Vagina (tissue), 2 donors: ENCODE results near the gene PPIL6. TPM values are rescaled to one million over a fixed set of nuclear protein-coding genes. Genes with fewer than 3 reads are reported as not detected.

Source experiments
- DNase-seq, 2 donors: peaks; one replicate each; pipeline ENCODE4 v3.0.0-alpha.2; 2017; ENCODE audit errors: extremely low spot score in 2 of 2
- H3K27ac ChIP-seq: fragments of 200-600 bp; sonication (generic); one replicate; pipeline ENCODE4 v1.5.1; 2019
- H3K27me3 ChIP-seq: fragments of 200-600 bp; sonication (generic); one replicate; pipeline ENCODE4 v1.5.1; 2019
- H3K36me3 ChIP-seq, 2 donors: fragments of 200-600 bp; sonication (generic); one replicate each; pipeline ENCODE4 v1.5.1; 2017 to 2019
- H3K4me1 ChIP-seq: fragments of 200-600 bp; sonication (generic); one replicate; pipeline ENCODE4 v1.5.1; 2019
- H3K4me3 ChIP-seq, 2 donors: fragments of 200-600 bp; sonication (generic); 1 replicate in 1 of 2; 2 replicates in 1 of 2; pipeline ENCODE4 v1.5.1; 2016 to 2019
- H3K9me3 ChIP-seq: fragments of 200-600 bp; sonication (generic); one replicate; pipeline ENCODE4 v1.5.1; 2019
- CTCF ChIP-seq, 3 experiments: fragments of 450-650 bp in 2 of 3; fragments of 200-600 bp in 1 of 3; sonication (generic) in 1 of 3; IDR thresholded peaks; one replicate each; pipeline ENCODE4 v1.5.1; 2017 to 2019; ENCODE audit warnings: antibody characterized with exemption in 3 of 3, mild to moderate bottlenecking in 2 of 3, moderate library complexity in 2 of 3
- POLR2A ChIP-seq, 2 donors: fragments of 450-650 bp; IDR thresholded peaks; one replicate each; pipeline ENCODE4 v1.6.1; 2017; ENCODE audit warnings: antibody characterized with exemption in 2 of 2, mild to moderate bottlenecking in 2 of 2, moderate library complexity in 2 of 2
- POLR2AphosphoS5 ChIP-seq, 2 donors: sonication (generic); formaldehyde crosslinking; IDR thresholded peaks; one replicate each; pipeline ENCODE4 v1.9.0; 2017; ENCODE audit warnings: antibody characterized with exemption in 2 of 2, mild to moderate bottlenecking in 2 of 2, low read depth in 1 of 2; ENCODE audit not compliant: insufficient read depth in 1 of 2
- intact Hi-C: fragments of 100-400 bp; cut with DNase I; formaldehyde crosslinking; loops from one replicate; pipeline ENCODE4 v1.15.1; 2023
- total RNA-seq: library from RNA; depleted of rRNA; stranded (reverse); fragments of >200 nt; gene quantifications from one replicate; pipeline ENCODE4 v1.2.3, GENCODE V29; 2016

The PPIL6 gene
- total RNA-seq, 1 donor from 2014 or later = 3.9 TPM

- TF ChIP-seq CTCF (IDR thresholded peaks at IDR 0.05) = no peak
- TF ChIP-seq POLR2A (IDR thresholded peaks at IDR 0.05) = no peak
- TF ChIP-seq POLR2AphosphoS5 (IDR thresholded peaks at IDR 0.05; ENCODE audit: insufficient read depth in 1 of 2, low read depth in 1 of 2) = no peak
- intact Hi-C loops = loop anchor here (10.0 kb wide), 1 partner anchor 833 kb away; no protein-coding TSS in a partner anchor
- Histone ChIP-seq H3K4me1 (peaks cover 20% of the 10 kb centered on the region), H3K9me3 (no peaks in the 10 kb centered on the region), H3K36me3 (no peaks in the 10 kb centered on the region), H3K4me3 (no peak overlapping the region), H3K27ac (no peak overlapping the region), H3K27me3 (no peaks in the 10 kb centered on the region)
- no peak for DNase-seq
Observed at GRCh38 chr6:109388265-109388664, 52.2 kb downstream of the PPIL6 start.

GRCh38 chr6:109383438-109383940 lies 56.9 kb downstream of the PPIL6 start:
- TF ChIP-seq CTCF (IDR thresholded peaks at IDR 0.05) = no peak
- no peak for TF ChIP-seq POLR2AphosphoS5 (IDR thresholded peaks at IDR 0.05; ENCODE audit: insufficient read depth in 1 of 2, low read depth in 1 of 2)
- TF ChIP-seq POLR2A (IDR thresholded peaks at IDR 0.05) = no peak
- intact Hi-C loops = loop anchor here (1.0 to 10.0 kb wide), 4 partner anchors 59 to 829 kb away; partner anchors contain the start of genes PPIL6, SMPD2 and ZBTB24
- no peaks in the 10 kb centered on the region for H3K9me3 ChIP-seq
- H3K36me3 ChIP-seq = no peaks in the 10 kb centered on the region
- DNase-seq = no peak
- no peaks in the 10 kb centered on the region for H3K27me3 ChIP-seq
- H3K4me1 ChIP-seq = peaks cover 40% of the 10 kb centered on the region
- peak overlapping the region; percentile 87 to 98 for H3K4me3 ChIP-seq
- H3K27ac ChIP-seq = peak overlapping the region; percentile 98

GRCh38 chr6:109382576-109383437 lies 57.6 kb downstream of the PPIL6 start:
- Histone ChIP-seq H3K27ac (peak overlapping the region; percentile 98), H3K36me3 (peaks cover 0 to 5% of the 10 kb centered on the region in 2 donors), H3K9me3 (no peaks in the 10 kb centered on the region), H3K4me3 (peak overlapping the region; percentile 87 to 98), H3K4me1 (peaks cover 47% of the 10 kb centered on the region), H3K27me3 (no peaks in the 10 kb centered on the region)
- intact Hi-C loops = loop anchor here (1.0 to 10.0 kb wide), 4 partner anchors 59 to 828 kb away; partner anchors contain the start of genes PPIL6, SMPD2 and ZBTB24
- peak; percentile 60 to 86 for TF ChIP-seq POLR2AphosphoS5 (IDR thresholded peaks at IDR 0.05; ENCODE audit: insufficient read depth in 1 of 2, low read depth in 1 of 2)
- TF ChIP-seq POLR2A (IDR thresholded peaks at IDR 0.05) = peak in 1 of 2 donors; percentile 6
- TF ChIP-seq CTCF (IDR thresholded peaks at IDR 0.05) = peak in 2 of 3 experiments; percentile 31 to 45
- DNase-seq = peak in 1 of 2 donors; percentile 98

- Histone ChIP-seq H3K27me3 (no peaks in the 10 kb centered on the region), H3K4me1 (peaks cover 55% of the 10 kb centered on the region)
- TF ChIP-seq POLR2A (IDR thresholded peaks at IDR 0.05) (peak in 1 of 2 donors; percentile 96), POLR2AphosphoS5 (IDR thresholded peaks at IDR 0.05; ENCODE audit: insufficient read depth in 1 of 2, low read depth in 1 of 2) (peak; percentile 71 to 99), CTCF (IDR thresholded peaks at IDR 0.05) (no peak)
Observed at GRCh38 chr6:109381747-109382575, 58.5 kb downstream of the PPIL6 start, which contains the start of gene CD164. Gene CD164 (minus strand): TSS chr6:109382467. CDS start chr6:109382378, 89 bp downstream.

More at GRCh38 chr6:109381747-109382575, 58.5 kb downstream of the PPIL6 start, which contains the start of gene CD164:
- no peaks in the 10 kb centered on the region for H3K9me3 ChIP-seq
- peak within 1 kb of the TSS; percentile 98 for H3K27ac ChIP-seq
- DNase-seq = peak in 1 of 2 donors; percentile 90
- H3K4me3 ChIP-seq = peak within 1 kb of the TSS; percentile 87 to 98
- H3K36me3 ChIP-seq = peaks cover 0 to 14% of the 10 kb centered on the region in 2 donors
- intact Hi-C loops = loop anchor here (2.0 to 10.0 kb wide), 3 partner anchors 60 to 827 kb away; partner anchors contain the start of genes PPIL6, SMPD2 and ZBTB24
